GM10847 (cell line): ENCODE measurements around the gene RAB44.

Source experiments
- POLR2A ChIP-seq: IDR thresholded peaks from 2 replicates; pipeline ENCODE4 v1.6.1; 2011; ENCODE audit not compliant: insufficient read length; ENCODE audit errors: extremely low read depth

RAB44 gene

DNA sequence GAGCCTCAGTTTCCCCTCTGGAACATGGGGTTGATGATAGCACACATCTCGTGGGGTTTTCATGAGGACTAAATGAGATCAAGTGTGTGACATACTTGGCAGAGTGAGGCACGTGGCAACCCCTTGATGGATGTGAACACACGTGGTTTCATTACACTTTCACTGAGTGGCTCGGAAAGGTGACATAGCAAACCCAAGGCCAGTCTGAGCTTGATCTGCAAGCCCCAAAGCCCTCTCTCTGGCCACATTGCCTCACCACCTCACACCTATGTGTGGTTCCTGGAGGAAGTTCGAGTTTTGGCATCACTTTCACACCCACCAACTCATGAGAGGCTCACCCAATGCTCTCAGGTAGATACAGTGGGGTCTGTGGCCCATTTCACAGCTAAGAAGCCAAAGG lies 81.6 kb downstream of the RAB44 start:
- no peak for TF ChIP-seq POLR2A

DNA sequence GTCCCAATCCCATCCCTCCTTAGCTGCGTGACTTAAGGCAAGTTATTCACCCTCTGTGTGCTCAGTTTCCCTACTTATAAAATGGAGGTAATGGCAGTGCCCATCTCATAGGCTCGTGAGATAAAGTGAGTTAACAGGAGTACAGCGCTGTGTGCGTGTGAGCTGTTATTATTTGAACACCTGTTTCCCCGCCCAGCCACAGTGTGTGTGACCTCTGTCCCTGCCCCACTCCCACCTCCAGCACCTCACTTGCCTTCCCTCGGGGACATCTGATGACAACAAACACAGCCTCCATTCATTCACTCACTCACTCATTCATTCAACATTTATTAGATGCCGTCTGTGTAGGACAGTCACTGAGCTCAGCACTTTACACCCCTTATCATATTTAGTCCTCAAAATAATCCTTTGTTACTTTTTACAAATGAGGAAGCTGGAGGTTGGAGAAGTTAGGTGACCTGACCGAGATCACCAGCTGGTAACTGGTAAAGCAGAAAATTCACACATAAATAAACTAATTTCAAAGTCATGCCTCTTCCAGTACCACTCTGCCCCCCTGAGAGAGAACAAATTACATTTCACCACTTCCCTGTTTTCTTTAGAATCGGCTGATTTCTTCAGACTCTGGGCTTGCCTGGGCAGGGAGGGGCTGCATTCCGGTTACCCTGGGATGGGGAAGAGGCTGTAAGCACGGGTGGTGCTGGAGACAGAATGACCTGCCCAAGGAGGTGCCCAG lies 83.0 kb downstream of the RAB44 start:
- TF ChIP-seq POLR2A: no peak

DNA sequence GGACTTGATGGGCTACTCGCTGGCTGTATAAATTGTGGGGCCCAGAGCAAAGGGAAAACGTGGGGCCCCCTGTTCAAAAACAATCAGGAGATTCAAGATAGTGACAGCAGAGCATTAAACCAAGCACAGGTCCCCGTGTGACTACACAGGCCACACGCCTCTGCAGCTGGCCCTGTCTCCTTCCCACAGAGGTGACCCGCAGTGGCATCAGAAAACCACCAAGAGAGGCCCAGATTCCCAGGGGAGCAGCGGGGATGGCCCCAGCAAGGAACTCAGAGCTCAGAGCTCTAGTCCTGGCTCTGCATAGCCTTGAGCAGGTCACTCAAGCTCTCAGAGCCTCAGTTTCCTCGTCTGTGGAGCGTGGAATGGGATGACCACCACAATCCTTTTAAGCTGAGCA lies 84.0 kb downstream of the RAB44 start:
- no peak for TF ChIP-seq POLR2A
